ENCODE results near the gene TYSND1. TPM values are rescaled to one million over a fixed set of nuclear protein-coding genes. Genes with fewer than 3 reads are reported as not detected.
"Not testable (repeated sequence)": the region's sequence is repeated elsewhere in the genome, so short reads cannot be mapped to it uniquely, and the experiment has no call there.

Gene TYSND1
- total RNA-seq, 1 donor from 2014 or later: 12.3 TPM

GRCh38 chr10:70190581-70190980 lies 44.1 kb upstream of the TYSND1 start:
- no peak for TF ChIP-seq CTCF (IDR thresholded peaks at IDR 0.05)
- H3K27me3 ChIP-seq: no peaks in the 10 kb centered on the region
- H3K9me3 ChIP-seq: no peaks in the 10 kb centered on the region
- DNase-seq (ENCODE audit: low spot score in 2 of 2): no peak
- intact Hi-C loops (cut with DNase I): no loop called here
- H3K27ac ChIP-seq: no peak overlapping the region
- H3K4me1 ChIP-seq: no peaks in the 10 kb centered on the region
- no peaks in the 10 kb centered on the region for H3K36me3 ChIP-seq
- H3K4me3 ChIP-seq: no peak overlapping the region

DNA sequence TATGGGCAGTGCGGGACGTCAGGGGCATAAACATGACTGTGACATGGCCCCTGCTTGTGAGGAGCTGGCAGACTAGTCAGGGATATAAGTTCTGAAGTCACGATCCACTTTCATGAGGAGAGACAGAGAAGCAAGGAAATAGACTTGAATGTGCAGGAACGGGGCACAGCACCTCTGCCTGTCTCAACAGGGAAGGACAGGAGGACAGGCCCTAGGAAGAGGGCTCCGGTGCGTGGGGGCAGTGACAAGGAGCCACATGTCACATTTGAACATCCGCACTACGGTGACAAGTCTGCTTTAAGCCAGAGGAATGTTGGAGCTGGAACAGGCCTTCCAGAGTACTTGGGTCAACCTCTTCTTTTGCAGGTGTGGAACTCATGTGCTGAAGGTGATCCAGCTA lies 43.6 kb upstream of the TYSND1 start:
- Histone ChIP-seq H3K27me3 (no peaks in the 10 kb centered on the region), H3K9me3 (no peaks in the 10 kb centered on the region), H3K4me1 (no peaks in the 10 kb centered on the region), H3K27ac (no peak overlapping the region), H3K4me3 (no peak overlapping the region), H3K36me3 (no peaks in the 10 kb centered on the region)
- no peak for DNase-seq (ENCODE audit: low spot score in 2 of 2)
- TF ChIP-seq CTCF (IDR thresholded peaks at IDR 0.05): no peak
- intact Hi-C loops (cut with DNase I): no loop called here

DNA sequence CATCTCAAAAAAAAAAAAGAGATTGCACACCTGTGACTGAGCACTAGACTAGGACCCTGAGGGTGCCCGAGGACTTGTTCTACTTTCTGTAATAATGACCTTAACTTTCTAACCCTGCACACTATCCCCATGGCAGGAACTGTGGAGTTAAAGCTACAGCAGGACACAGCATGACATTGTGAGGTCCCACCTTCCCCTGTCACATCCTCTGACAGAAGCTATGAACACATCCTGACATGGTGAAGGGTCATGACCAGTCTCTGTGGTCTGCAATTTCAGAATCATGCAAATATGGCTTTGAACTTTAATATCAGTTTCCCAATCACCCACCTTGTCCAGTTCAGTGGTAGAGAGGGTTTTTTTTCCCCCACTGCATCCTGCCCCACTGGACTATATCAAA lies 42.3 kb upstream of the TYSND1 start:
- no peaks in the 10 kb centered on the region for H3K9me3 ChIP-seq
- no peak for DNase-seq (ENCODE audit: low spot score in 2 of 2)
- intact Hi-C loops (cut with DNase I): no loop called here
- H3K27ac ChIP-seq: no peak overlapping the region
- H3K4me1 ChIP-seq: no peaks in the 10 kb centered on the region
- no peaks in the 10 kb centered on the region for H3K36me3 ChIP-seq
- H3K4me3 ChIP-seq: no peak overlapping the region
- TF ChIP-seq CTCF (IDR thresholded peaks at IDR 0.05): no peak
- H3K27me3 ChIP-seq: no peaks in the 10 kb centered on the region

GRCh38 chr10:70186571-70186970 lies 40.1 kb upstream of the TYSND1 start:
- Histone ChIP-seq H3K4me1 (no peaks in the 10 kb centered on the region), H3K4me3 (no peak overlapping the region), H3K27me3 (no peaks in the 10 kb centered on the region), H3K27ac (no peak overlapping the region), H3K36me3 (no peaks in the 10 kb centered on the region), H3K9me3 (no peaks in the 10 kb centered on the region)
- DNase-seq (ENCODE audit: low spot score in 2 of 2): no peak
- intact Hi-C loops (cut with DNase I): no loop called here
- TF ChIP-seq CTCF (IDR thresholded peaks at IDR 0.05): no peak

DNA sequence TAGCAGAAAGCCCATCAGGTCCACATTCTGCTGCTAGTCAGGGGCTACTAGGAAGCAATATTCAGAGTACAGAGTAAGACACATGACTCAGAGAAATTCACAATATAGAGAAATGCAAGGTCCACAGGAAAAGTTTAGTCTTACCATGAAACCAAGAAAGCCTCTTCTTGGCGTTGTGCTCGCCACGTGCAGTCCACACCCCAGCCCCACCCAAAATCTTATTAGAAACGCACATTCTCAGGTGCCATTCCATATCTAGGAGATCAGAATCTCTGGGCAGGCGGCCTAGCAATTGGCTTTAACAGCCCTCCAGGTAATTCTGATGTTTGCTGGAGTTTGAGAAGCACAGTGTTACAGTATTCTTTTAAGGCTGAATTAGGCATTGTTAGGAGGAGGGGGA lies 39.6 kb upstream of the TYSND1 start:
- Histone ChIP-seq H3K27me3 (no peaks in the 10 kb centered on the region), H3K4me3 (no peak overlapping the region), H3K36me3 (no peaks in the 10 kb centered on the region), H3K9me3 (no peaks in the 10 kb centered on the region), H3K4me1 (no peaks in the 10 kb centered on the region), H3K27ac (no peak overlapping the region)
- intact Hi-C loops (cut with DNase I): no loop called here
- DNase-seq (ENCODE audit: low spot score in 2 of 2): no peak
- no peak for TF ChIP-seq CTCF (IDR thresholded peaks at IDR 0.05)

- no peaks in the 10 kb centered on the region for H3K9me3 ChIP-seq
- intact Hi-C loops (cut with DNase I): no loop called here
- DNase-seq (ENCODE audit: low spot score in 2 of 2): no peak
- no peaks in the 10 kb centered on the region for H3K27me3 ChIP-seq
- TF ChIP-seq CTCF (IDR thresholded peaks at IDR 0.05): no peak
- H3K36me3 ChIP-seq: no peaks in the 10 kb centered on the region
- no peaks in the 10 kb centered on the region for H3K4me1 ChIP-seq
- no peak overlapping the region for H3K4me3 ChIP-seq
- H3K27ac ChIP-seq: no peak overlapping the region
Measured at GRCh38 chr10:70183304-70183703, 36.8 kb upstream of the TYSND1 start.

DNA sequence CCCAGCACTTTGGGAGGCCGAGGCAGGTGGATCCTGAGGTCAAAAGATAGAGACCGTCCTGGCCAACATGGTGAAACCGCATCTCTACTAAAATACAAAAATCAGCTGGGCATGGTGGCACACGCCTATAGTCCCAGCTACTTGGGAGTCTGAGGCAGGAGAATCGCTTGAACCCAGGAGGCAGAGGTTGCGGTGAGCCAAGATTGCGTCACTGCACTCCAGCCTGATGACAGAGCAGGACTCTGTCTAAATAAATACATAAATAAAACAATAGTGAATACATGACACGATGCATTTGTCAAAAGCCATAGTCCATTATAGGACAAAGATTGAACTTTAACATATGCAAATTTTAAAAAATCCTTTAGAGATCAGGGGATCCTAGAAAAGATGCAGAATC lies 32.7 kb upstream of the TYSND1 start:
- H3K4me1 ChIP-seq; H3K4me3 ChIP-seq; H3K27ac ChIP-seq; H3K9me3 ChIP-seq; intact Hi-C loops (cut with DNase I); H3K36me3 ChIP-seq; H3K27me3 ChIP-seq; DNase-seq (ENCODE audit: low spot score in 2 of 2): not testable (repeated sequence)
